HG03060 (cell line): ENCODE data around the gene LCP2.

Experiments
- ATAC-seq: cut with Tn5 transposase; IDR thresholded peaks from one replicate; pipeline ENCODE4 v1.9.1; 2021; ENCODE audit warnings: low read depth, moderate number of reproducible peaks; ENCODE audit not compliant: unreplicated experiment

LCP2 gene

DNA sequence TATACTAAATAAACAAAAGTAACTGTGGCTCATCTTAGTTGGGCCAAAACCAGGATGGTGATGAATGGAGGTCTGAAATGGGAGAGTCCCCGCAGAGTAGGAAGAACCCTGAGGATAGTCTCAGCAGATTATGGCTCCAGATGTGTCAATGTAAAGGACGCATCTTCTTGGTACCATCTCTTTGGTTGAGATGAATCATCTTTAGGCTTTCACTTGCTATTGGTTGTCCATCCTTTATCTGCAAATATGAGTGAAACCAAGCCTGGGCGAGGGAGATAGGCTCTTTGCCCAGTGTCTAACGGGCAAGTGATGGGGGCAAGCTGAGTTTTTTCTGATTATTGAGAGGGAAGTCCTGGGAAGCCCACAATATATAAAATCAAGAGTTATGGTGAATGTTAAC is 19.4 kb upstream of the LCP2 start:
- no peak for ATAC-seq

DNA sequence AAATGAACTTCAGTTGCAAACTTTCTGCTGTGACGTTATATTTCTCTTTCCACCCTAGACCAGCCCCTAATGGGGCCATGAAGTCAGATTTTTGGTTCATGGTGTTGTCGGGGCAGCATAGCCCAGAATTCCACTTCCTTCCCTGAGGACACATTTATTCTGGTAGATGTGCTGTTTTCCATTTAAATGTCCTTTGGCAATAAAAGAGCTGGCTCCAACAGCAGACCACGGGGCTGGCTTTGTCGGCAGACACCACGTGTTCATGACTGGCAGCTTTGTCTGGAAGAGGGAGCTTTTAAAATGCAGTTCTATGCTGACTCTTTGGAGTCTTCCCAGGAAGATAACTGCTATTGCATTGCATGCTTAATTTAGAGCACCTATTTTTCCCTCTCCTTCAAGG is 17.6 kb upstream of the LCP2 start:
- ATAC-seq: no peak

DNA sequence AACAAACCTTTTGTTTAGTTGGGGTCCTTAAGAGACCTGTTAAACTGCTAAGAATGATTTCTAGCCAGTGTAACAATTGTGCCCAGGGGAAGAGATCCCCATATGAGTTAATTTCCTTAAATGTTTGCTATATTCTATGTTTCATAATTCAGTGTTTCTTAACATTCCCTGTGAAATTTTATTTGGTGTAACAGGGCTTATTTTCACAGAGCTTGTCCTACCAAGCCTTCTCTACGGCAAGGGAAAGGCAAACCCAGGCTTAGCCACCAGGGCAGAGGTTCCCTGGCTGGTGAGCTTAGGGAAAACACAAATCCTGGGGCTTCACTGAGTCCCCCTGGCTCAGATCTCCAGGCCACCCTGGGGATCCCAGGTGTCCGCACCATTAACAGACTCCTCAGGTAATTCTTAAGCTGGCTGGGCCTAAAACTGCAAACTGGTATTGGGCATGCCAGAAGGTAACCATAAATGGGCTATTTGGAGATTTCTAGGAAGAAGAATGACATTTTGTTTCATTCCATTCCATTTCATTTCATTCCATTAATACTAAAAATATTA is 17.0 kb upstream of the LCP2 start:
- ATAC-seq: no peak

GRCh38 chr5:170313816-170314215 is 16.2 kb upstream of the LCP2 start:
- no peak for ATAC-seq

DNA sequence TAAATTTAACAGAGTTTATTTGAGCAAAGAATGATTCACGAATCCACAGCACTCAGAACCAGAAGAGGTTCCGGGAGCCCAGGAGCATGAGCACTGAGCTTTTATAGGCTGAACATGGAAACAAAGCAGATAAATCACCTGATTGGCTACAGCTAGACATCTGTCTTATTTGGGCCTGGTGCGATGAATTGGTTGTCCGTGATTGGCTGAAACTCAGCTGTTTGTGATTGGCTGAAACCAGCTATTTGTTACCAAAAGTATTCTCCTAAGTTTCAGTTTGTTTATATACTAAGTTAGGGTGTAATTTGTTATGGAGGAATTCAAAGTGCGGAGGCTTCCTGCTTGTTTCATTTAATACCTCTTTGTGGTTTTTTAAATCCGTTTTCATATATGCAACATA is 15.8 kb upstream of the LCP2 start:
- no peak for ATAC-seq

- ATAC-seq: no peak
These were observed 15.1 kb upstream of the LCP2 start for GRCh38 chr5:170312666-170313065.

DNA sequence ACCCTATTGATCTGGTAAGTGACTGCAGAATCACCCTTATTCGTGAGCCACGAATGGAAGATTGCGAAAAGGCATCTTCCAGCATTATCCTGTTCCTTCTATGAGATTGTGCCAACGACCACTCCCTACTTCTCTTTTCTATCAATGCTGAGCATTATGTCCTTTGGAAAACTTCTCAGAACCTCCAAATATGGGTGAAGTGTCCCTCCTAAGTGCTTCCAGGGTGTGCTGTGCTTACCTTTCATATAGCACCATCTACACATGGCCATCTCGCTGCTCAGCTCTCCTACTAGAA is 14.7 kb upstream of the LCP2 start:
- ATAC-seq: no peak

GRCh38 chr5:170311511-170312300 is 14.1 kb upstream of the LCP2 start:
- ATAC-seq: no peak

DNA sequence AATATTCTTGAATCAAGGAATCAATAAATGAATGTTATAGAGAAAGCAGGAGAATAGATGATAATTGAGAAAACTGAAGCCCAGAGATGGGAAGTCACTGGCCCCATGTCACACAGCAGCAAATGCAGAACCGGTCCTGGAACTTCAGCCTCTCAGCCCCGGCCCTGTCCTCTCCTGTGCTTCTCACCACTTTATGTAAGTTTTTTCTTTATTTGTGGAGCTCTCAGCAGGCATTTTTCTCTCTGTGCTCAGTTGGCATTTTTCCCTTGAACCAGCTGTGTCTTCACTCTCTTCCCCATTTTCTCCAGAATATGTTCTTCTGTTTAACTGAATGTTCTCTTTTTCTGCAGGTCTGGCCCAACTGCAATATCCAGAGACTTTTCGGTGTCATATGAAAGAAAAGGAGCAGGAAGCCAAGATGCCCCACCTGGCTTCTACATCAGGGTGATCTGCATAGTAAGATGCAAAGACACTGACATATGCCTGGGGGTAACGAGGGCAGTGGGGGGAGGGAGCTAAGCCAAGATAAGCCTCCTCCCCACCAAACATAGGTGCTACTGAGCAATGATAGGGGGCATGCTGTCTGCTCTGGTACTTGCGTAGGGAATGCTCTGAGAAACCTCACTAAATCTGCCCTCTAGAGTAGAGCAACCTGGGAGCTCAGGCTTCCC is 12.8 kb upstream of the LCP2 start:
- ATAC-seq: no peak

DNA sequence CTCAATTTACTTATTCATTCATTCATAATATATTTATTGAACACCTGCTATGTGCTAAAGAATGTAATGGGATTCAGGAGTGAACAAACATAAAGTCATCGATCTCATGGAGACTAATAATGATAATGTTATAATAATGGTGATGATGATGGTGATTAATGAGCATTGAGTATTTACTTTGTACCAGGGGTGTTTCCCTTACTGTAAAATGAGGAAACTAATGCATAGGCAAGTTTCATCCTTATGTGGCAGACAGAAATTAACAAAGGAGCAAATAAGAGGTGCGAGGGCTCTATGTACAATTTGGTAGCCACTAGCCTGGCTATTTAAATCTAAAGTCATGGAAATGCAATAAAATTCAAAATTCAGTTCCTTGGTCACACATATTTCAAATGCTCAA is 11.1 kb upstream of the LCP2 start:
- ATAC-seq: no peak

- ATAC-seq: no peak
These were observed 10.2 kb upstream of the LCP2 start for GRCh38 chr5:170307575-170308465.

DNA sequence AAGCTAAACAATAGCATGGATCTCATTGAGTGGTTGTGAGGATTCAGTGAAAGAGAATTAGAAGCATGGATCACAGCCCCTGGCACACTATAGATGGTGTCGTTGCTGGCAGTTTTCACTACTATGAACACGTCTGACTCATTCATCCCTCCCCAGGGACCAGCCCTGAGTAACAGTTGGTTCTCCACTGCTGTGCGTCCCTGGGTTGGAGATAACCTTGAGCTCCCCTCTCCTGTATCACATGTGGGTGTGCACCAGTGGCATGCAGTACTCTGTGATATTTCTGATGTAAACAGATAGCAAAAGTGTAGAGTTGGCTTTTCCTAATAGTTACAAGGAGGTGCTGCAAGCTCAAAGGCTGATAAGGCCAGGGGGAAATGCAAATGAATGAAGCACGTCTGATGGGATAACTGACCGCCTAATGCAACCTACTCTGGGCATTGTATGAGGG is 8.8 kb upstream of the LCP2 start:
- peak; percentile 79 for ATAC-seq

GRCh38 chr5:170305646-170306025 is 8.1 kb upstream of the LCP2 start:
- ATAC-seq: no peak

- ATAC-seq: no peak
These were observed 7.6 kb upstream of the LCP2 start for GRCh38 chr5:170305016-170305645.

- ATAC-seq: no peak
These were observed 6.0 kb upstream of the LCP2 start for GRCh38 chr5:170303549-170303948.

GRCh38 chr5:170302653-170303501 is 5.3 kb upstream of the LCP2 start:
- ATAC-seq: peak; percentile 47

DNA sequence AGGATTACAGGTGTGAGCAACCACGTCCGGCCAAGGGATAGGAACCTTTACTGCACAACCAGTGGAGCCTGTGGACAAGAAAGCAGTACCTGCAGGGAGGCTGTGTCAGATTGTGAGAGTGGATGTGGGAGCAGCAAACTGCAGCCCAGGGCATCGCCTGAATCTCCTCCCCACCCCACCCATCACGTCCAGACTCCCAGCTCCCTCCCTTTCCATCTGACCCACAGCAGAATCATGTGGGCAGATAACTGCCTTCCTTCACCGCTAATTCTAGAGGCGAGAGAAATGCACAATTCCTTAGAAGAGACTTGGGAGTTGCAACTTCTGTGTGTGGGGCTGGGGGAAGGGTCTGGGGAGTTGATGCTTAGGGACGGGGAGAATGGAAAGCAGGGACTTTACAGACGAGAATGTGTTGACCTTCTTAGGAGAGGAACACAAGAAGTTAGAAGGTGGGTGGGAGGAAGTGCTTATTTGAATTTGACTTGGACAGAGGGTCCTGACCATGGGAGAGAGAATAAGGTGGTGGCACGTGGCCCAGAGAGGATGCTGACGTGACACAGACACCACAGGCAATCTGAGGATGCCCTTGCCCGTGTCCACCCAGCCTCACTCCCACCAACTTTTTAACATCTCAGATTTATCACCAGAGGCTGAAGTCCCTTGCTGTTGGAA is 4.5 kb upstream of the LCP2 start:
- no peak for ATAC-seq

GRCh38 chr5:170301149-170301548 is 3.6 kb upstream of the LCP2 start:
- no peak for ATAC-seq

DNA sequence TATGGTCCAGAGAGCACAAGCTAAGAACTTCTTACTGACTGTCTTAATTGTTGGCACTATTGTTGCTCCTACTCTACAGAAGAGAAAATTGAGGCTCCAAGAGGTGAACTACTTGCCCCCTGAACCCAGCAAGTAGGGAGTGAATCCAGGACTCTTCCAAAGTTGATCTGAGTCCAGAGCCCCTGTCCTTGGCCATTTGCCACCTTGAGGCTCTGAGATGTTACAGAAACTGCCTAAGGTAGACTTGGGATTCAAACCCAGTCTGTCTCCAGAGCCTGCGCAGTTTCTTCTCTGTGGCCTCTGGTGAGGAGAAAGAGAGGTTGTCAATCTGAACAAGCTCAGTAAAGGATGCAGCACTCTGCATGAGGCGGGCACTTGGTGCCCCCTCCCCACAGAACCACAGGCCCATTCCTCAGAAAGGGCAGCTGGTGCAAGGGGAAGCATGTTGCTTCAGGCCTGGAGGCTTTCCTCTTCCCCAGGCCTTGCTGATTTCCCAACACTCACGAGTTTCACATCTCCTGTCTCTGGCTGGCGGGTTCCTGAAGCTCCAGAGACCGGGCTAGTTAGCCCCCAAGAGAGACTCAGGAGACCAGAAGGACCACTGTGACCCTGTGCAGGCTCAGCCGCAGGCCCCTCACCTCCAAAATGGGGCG is 2.9 kb upstream of the LCP2 start:
- ATAC-seq: no peak
